Osteoblast (primary cell): ENCODE measurements around the gene RICTOR. TPM values are rescaled to one million over a fixed set of nuclear protein-coding genes. Genes with fewer than 3 reads are reported as not detected.
A peak's percentile ranks its signal among the peaks of the same experiment; 100 is the strongest.

Experiments
- DNase-seq: peaks from one replicate; pipeline ENCODE4 v3.0.0; 2011; ENCODE audit warnings: low spot score, mixed read lengths; ENCODE audit not compliant: insufficient read length; ENCODE audit errors: missing footprints
- H2AFZ ChIP-seq: 2 replicates; pipeline ENCODE4 v1.6.0; 2011; ENCODE audit warnings: mild to moderate bottlenecking, low read length
- H3K27ac ChIP-seq: 2 replicates; pipeline ENCODE4 v1.5.1; 2011; ENCODE audit warnings: mild to moderate bottlenecking, low read depth, low read length, moderate library complexity
- H3K27me3 ChIP-seq: 2 replicates; pipeline ENCODE4 v1.6.0; 2012; ENCODE audit warnings: mild to moderate bottlenecking, control low read depth, inconsistent platforms, low read length, moderate library complexity; ENCODE audit not compliant: insufficient read depth
- H3K36me3 ChIP-seq: 2 replicates; pipeline ENCODE4 v1.5.1; 2011; ENCODE audit warnings: mild to moderate bottlenecking, low read length, control low read depth, moderate library complexity; ENCODE audit not compliant: insufficient read depth
- H3K4me1 ChIP-seq: 2 replicates; pipeline ENCODE4 v1.5.1; 2011; ENCODE audit warnings: mild to moderate bottlenecking, low read length, control low read depth, moderate library complexity; ENCODE audit not compliant: insufficient read depth
- H3K4me2 ChIP-seq: 2 replicates; pipeline ENCODE4 v1.6.0; 2011; ENCODE audit warnings: mild to moderate bottlenecking, low read length; ENCODE audit not compliant: insufficient read depth
- H3K4me3 ChIP-seq: fragments of 200-600 bp; sonication (generic); 3 replicates; pipeline ENCODE4 v1.5.1; 2012; ENCODE audit warnings: mild to moderate bottlenecking, low read length, inconsistent platforms; ENCODE audit not compliant: insufficient read depth
- H3K79me2 ChIP-seq: 2 replicates; pipeline ENCODE4 v1.6.0; 2012; ENCODE audit warnings: mild to moderate bottlenecking, low read length, control low read depth, inconsistent platforms; ENCODE audit not compliant: insufficient read depth
- H3K9me3 ChIP-seq: 2 replicates; pipeline ENCODE4 v1.5.1; 2011; ENCODE audit warnings: low read depth, low read length, control low read depth
- H4K20me1 ChIP-seq: 2 replicates; pipeline ENCODE4 v1.6.0; 2012; ENCODE audit warnings: mild to moderate bottlenecking, low read length, control low read depth; ENCODE audit not compliant: insufficient read depth
- CTCF ChIP-seq: IDR thresholded peaks from 2 replicates; pipeline ENCODE4 v1.5.1; 2011; ENCODE audit warnings: mild to moderate bottlenecking, low read depth, low read length, moderate library complexity; ENCODE audit errors: extremely low read depth
- total RNA-seq: library from RNA; depleted of rRNA; stranded (reverse); fragments of >200 nt; gene quantifications from 2 replicates; pipeline ENCODE4 v1.2.3, GENCODE V29; 2012

RICTOR gene, protein sequence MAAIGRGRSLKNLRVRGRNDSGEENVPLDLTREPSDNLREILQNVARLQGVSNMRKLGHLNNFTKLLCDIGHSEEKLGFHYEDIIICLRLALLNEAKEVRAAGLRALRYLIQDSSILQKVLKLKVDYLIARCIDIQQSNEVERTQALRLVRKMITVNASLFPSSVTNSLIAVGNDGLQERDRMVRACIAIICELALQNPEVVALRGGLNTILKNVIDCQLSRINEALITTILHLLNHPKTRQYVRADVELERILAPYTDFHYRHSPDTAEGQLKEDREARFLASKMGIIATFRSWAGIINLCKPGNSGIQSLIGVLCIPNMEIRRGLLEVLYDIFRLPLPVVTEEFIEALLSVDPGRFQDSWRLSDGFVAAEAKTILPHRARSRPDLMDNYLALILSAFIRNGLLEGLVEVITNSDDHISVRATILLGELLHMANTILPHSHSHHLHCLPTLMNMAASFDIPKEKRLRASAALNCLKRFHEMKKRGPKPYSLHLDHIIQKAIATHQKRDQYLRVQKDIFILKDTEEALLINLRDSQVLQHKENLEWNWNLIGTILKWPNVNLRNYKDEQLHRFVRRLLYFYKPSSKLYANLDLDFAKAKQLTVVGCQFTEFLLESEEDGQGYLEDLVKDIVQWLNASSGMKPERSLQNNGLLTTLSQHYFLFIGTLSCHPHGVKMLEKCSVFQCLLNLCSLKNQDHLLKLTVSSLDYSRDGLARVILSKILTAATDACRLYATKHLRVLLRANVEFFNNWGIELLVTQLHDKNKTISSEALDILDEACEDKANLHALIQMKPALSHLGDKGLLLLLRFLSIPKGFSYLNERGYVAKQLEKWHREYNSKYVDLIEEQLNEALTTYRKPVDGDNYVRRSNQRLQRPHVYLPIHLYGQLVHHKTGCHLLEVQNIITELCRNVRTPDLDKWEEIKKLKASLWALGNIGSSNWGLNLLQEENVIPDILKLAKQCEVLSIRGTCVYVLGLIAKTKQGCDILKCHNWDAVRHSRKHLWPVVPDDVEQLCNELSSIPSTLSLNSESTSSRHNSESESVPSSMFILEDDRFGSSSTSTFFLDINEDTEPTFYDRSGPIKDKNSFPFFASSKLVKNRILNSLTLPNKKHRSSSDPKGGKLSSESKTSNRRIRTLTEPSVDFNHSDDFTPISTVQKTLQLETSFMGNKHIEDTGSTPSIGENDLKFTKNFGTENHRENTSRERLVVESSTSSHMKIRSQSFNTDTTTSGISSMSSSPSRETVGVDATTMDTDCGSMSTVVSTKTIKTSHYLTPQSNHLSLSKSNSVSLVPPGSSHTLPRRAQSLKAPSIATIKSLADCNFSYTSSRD (N-terminal part only)
- 46.7 and 50.7 TPM in 2 replicates for total RNA-seq

DNA sequence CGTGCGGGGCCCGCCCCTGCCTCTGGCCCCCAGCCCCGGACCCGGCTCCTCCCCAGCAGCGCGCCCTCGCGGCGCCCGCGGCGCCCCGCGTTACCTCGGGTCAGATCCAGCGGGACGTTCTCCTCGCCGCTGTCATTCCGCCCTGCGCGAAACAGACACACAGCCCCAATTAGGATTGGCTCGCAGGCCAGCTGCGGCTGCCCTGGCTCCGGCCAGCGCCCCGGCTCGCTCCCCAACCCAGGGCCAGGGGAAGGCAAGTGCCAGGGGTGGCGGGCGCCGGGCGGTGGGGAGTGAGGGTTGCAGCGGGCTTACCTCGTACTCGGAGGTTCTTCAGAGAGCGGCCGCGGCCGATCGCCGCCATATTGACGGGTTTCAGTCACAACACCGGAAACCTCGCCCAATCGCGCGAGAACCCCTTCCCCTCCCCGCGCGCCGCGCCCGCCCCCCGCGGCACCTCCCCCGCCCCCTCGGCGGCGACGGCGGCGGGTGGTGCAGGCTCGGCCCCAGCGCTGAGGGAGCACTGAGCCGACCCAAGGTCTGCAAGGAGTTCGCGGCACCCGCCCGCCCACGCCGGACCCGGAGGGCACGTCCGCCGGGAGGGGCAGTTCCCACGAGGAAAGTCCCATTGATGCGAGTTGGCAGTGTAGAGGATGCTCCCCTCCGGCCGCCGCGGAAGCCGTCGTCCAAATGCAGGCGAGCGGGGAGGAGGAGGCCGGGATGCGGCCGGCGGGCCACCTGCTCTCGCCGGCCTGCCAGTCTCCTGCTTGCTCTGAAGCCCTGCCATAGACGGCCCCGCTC lies at the start of gene RICTOR:
RICTOR (minus strand) TSS at position 383 of the 798 bp plus-strand sequence; CDS start at position 361, 22 bp downstream.
- Histone ChIP-seq H3K9me3 (no peaks in the 10 kb centered on the region), H3K79me2 (peaks cover 50% of the 10 kb centered on the region), H3K27me3 (peaks cover 10% of the 10 kb centered on the region), H3K4me2 (peak within 1 kb of the TSS; percentile 92), H4K20me1 (peaks cover 25% of the 10 kb centered on the region), H3K4me3 (peak within 1 kb of the TSS; percentile 91), H3K27ac (peak within 1 kb of the TSS; percentile 75), H3K36me3 (no peaks in the 10 kb centered on the region), H2AFZ (peak within 1 kb of the TSS; percentile 91), H3K4me1 (peaks cover 18% of the 10 kb centered on the region)
- peak; percentile 98 for DNase-seq
- TF ChIP-seq CTCF = no peak

GRCh38 chr5:39121922-39122321 lies 47.7 kb upstream of the RICTOR start:
- peaks cover 4% of the 10 kb centered on the region for H3K4me1 ChIP-seq
- H3K27ac ChIP-seq = no peak overlapping the region
- no peaks in the 10 kb centered on the region for H3K36me3 ChIP-seq
- no peak for TF ChIP-seq CTCF
- H3K4me2 ChIP-seq = no peak overlapping the region
- H3K4me3 ChIP-seq = no peak overlapping the region
- H3K9me3 ChIP-seq = no peaks in the 10 kb centered on the region
- H4K20me1 ChIP-seq = no peaks in the 10 kb centered on the region
- H3K27me3 ChIP-seq = peaks cover 4% of the 10 kb centered on the region
- DNase-seq = no peak
- H3K79me2 ChIP-seq = no peaks in the 10 kb centered on the region
- peak overlapping the region; percentile 45 for H2AFZ ChIP-seq

DNA sequence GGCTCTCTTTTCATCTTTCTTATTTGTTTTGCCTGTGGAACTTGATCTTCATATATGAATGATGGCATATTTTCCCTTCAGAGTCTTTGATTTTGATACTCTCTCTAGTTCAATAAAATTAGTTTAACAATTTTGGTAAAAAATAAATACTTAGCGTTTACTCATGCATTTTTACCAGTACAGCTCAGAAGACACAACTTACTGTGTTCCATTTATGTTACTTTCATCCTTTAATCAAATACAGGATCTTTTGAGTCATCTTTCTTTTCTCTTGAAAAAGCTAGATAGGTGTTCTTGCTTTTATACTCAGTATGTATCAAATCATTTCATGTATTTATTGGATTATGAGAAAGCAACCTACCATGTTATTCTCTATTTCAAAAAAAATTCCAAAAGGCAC lies 47.1 kb upstream of the RICTOR start:
- Histone ChIP-seq H3K4me1 (peaks cover 7% of the 10 kb centered on the region), H3K4me2 (no peak overlapping the region), H3K4me3 (no peak overlapping the region), H3K27ac (no peak overlapping the region), H2AFZ (no peak overlapping the region), H3K27me3 (peaks cover 4% of the 10 kb centered on the region), H3K36me3 (no peaks in the 10 kb centered on the region), H3K79me2 (no peaks in the 10 kb centered on the region), H4K20me1 (no peaks in the 10 kb centered on the region), H3K9me3 (no peaks in the 10 kb centered on the region)
- no peak for TF ChIP-seq CTCF
- DNase-seq = no peak
